Measurements from ENCODE around the gene TTLL12.

The TTLL12 gene

DNA sequence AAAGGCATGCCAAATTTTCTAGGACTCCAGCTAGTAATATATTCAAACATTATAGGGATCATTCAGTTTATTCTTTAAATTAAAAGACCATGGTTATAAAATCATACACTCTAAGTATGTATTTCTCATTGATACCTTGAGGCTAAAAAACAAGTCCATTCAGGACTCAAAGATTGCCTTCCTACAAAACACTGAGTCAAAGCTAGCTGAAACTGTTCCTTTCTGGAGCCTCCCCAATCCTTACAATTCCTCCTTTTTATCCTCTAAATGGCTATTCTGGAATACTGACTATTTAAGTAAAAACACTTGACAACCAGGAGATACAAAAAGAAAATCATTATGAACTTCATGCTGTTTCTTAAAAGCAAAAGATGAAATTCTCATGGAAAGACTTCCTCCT lies 4.9 kb upstream of the TTLL12 start:
- H3K27me3 ChIP-seq (ENCODE audit: insufficient read depth, low read length) = no peaks in the 10 kb centered on the region
- no peak overlapping the region for H3K27ac ChIP-seq (ENCODE audit: low read length)
- H3K9ac ChIP-seq (ENCODE audit: low read depth, low read length) = no peak overlapping the region
- no peaks in the 10 kb centered on the region for H3K9me3 ChIP-seq (ENCODE audit: insufficient read depth, low read depth, low read length)
- no peak overlapping the region for H3K4me3 ChIP-seq (ENCODE audit: low read length)
- H3K4me1 ChIP-seq (ENCODE audit: insufficient read depth, low read length) = no peaks in the 10 kb centered on the region; the same call in 1 of the 2 replicates
- no peaks in the 10 kb centered on the region for H3K36me3 ChIP-seq (ENCODE audit: insufficient read depth, low read depth, low read length)

GRCh38 chr22:43188829-43189545 lies 2.1 kb upstream of the TTLL12 start:
- Histone ChIP-seq H3K27ac (ENCODE audit: low read length) (no peak overlapping the region), H3K27me3 (ENCODE audit: insufficient read depth, low read length) (no peaks in the 10 kb centered on the region), H3K36me3 (ENCODE audit: insufficient read depth, low read depth, low read length) (0 out of 2 replicates have a peak, but pooled peaks cover under 1% of the 10 kb centered on the region), H3K4me1 (ENCODE audit: insufficient read depth, low read length) (peaks cover 6% of the 10 kb centered on the region), H3K9ac (ENCODE audit: low read depth, low read length) (no peak overlapping the region), H3K4me3 (ENCODE audit: low read length) (no peak overlapping the region), H3K9me3 (ENCODE audit: insufficient read depth, low read depth, low read length) (no peaks in the 10 kb centered on the region)

DNA sequence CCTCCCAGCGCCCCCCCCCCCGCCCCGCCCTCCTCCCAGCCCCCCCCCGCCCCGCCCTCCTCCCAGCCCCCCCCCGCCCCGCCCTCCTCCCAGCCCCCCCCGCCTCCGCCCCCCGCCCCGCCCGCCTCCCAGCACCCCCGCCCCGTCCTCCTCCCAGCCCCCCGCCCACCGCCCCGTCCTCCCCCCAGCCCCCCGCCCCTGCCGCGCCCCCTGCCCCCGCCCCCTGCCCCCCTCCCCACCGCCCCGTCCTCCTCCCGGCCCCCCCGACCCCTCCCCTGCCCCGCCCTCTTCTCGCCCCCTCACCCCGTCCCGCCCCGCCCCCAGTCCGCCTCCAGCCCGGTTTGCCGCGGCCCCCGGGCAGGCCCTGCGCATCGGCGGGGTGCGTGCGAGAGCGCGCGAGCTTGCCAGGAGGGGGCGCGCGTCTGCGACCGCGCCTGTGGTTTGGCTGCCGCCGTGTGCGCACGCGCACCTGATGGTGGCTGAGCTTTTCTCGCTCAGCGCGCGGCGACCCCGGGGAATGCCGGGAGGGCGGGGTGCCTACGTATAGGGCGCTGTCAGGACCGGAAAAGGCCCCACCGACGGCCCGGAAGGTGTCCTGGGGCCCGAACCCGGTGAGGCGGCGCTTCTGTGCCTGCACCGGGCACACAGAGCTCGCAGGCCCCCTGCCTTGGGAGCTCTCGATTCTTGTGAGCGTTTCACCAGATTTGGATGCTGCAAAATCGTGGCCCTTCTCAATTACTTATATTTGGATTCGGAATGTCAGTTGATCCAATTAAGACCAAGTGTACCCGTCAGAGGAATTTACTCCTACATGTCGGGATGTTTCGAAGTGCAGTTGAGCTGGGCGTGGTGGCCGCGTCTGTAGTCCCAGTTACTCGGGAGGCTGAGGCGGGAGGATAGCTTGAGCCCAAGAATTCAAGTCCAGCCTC lies 501 bp upstream of the TTLL12 start:
- peaks cover 6% of the 10 kb centered on the region for H3K4me1 ChIP-seq (ENCODE audit: insufficient read depth, low read length)
- H3K27ac ChIP-seq (ENCODE audit: low read length) = no peak overlapping the region
- H3K4me3 ChIP-seq (ENCODE audit: low read length) = peak overlapping the region; percentile 77
- H3K27me3 ChIP-seq (ENCODE audit: insufficient read depth, low read length) = no peaks in the 10 kb centered on the region
- peaks cover 15% of the 10 kb centered on the region; the same call in 1 of the 2 replicates for H3K36me3 ChIP-seq (ENCODE audit: insufficient read depth, low read depth, low read length)
- peak overlapping the region; percentile 79; the same call in 1 of the 2 replicates for H3K9ac ChIP-seq (ENCODE audit: low read depth, low read length)
- no peaks in the 10 kb centered on the region for H3K9me3 ChIP-seq (ENCODE audit: insufficient read depth, low read depth, low read length)

GRCh38 chr22:43185860-43186261 lies 1.1 kb downstream of the TTLL12 start:
- Histone ChIP-seq H3K27me3 (ENCODE audit: insufficient read depth, low read length) (no peaks in the 10 kb centered on the region), H3K4me1 (ENCODE audit: insufficient read depth, low read length) (peaks cover 6% of the 10 kb centered on the region), H3K36me3 (ENCODE audit: insufficient read depth, low read depth, low read length) (peaks cover 30% of the 10 kb centered on the region), H3K27ac (ENCODE audit: low read length) (no peak overlapping the region), H3K9me3 (ENCODE audit: insufficient read depth, low read depth, low read length) (no peaks in the 10 kb centered on the region), H3K4me3 (ENCODE audit: low read length) (peak overlapping the region; percentile 97), H3K9ac (ENCODE audit: low read depth, low read length) (peak overlapping the region; percentile 94; the same call in 1 of the 2 replicates)

GRCh38 chr22:43183496-43184277 lies 3.2 kb downstream of the TTLL12 start:
- Histone ChIP-seq H3K9ac (ENCODE audit: low read depth, low read length) (no peak overlapping the region), H3K27ac (ENCODE audit: low read length) (no peak overlapping the region), H3K4me3 (ENCODE audit: low read length) (no peak overlapping the region), H3K36me3 (ENCODE audit: insufficient read depth, low read depth, low read length) (peaks cover 51% of the 10 kb centered on the region), H3K4me1 (ENCODE audit: insufficient read depth, low read length) (peaks cover 6% of the 10 kb centered on the region), H3K9me3 (ENCODE audit: insufficient read depth, low read depth, low read length) (no peaks in the 10 kb centered on the region), H3K27me3 (ENCODE audit: insufficient read depth, low read length) (no peaks in the 10 kb centered on the region)

DNA sequence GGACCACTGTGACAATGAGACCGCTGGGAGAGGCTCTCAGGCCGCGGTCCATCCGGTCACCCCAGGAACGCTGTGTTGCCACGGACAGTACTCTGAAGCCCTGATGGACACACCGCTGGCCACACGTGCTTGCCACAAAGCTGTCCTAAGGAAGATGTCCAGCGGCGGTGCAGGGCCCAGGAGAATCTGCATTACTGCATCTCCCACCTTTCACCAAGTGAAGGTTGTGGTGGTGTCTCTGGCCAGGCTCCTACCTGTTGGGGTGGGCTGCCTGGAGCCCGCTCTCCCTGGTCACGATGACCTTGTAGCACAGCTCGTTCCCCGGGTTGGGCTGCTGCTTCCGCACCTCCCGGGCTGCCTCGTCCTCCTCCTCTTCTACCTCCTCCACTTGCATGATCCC lies 4.2 kb downstream of the TTLL12 start:
- Histone ChIP-seq H3K4me3 (ENCODE audit: low read length) (no peak overlapping the region), H3K36me3 (ENCODE audit: insufficient read depth, low read depth, low read length) (peaks cover 57% of the 10 kb centered on the region), H3K27ac (ENCODE audit: low read length) (no peak overlapping the region), H3K27me3 (ENCODE audit: insufficient read depth, low read length) (no peaks in the 10 kb centered on the region), H3K9ac (ENCODE audit: low read depth, low read length) (no peak overlapping the region), H3K9me3 (ENCODE audit: insufficient read depth, low read depth, low read length) (no peaks in the 10 kb centered on the region), H3K4me1 (ENCODE audit: insufficient read depth, low read length) (peaks cover 6% of the 10 kb centered on the region)

DNA sequence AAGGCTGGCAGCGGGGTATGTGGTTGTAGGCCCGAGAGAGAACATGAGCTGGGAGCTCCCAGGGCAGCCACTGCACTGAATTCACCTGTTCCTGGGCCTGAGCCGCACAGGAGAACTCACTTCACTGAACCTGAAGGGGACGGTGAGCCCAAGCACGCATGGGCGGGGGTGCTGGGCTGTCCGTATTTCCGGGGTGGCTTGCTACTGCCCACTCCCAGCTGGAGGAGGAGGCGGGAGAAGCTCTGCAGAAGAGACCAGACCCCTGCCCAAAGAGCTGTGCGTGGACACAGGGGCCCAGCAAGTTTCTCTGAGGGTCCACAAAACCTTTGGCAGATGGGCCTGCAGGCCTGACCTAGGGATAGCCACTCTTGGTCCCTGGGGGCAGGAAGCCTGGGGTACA lies 4.8 kb downstream of the TTLL12 start:
- Histone ChIP-seq H3K9me3 (ENCODE audit: insufficient read depth, low read depth, low read length) (no peaks in the 10 kb centered on the region), H3K9ac (ENCODE audit: low read depth, low read length) (no peak overlapping the region), H3K4me1 (ENCODE audit: insufficient read depth, low read length) (peaks cover 6% of the 10 kb centered on the region), H3K27me3 (ENCODE audit: insufficient read depth, low read length) (no peaks in the 10 kb centered on the region), H3K36me3 (ENCODE audit: insufficient read depth, low read depth, low read length) (peaks cover 62% of the 10 kb centered on the region), H3K27ac (ENCODE audit: low read length) (no peak overlapping the region), H3K4me3 (ENCODE audit: low read length) (no peak overlapping the region)

- Histone ChIP-seq H3K27me3 (ENCODE audit: insufficient read depth, low read length) (no peaks in the 10 kb centered on the region), H3K27ac (ENCODE audit: low read length) (no peak overlapping the region), H3K36me3 (ENCODE audit: insufficient read depth, low read depth, low read length) (peaks cover 67% of the 10 kb centered on the region), H3K4me3 (ENCODE audit: low read length) (no peak overlapping the region), H3K4me1 (ENCODE audit: insufficient read depth, low read length) (peaks cover 6% of the 10 kb centered on the region), H3K9ac (ENCODE audit: low read depth, low read length) (no peak overlapping the region), H3K9me3 (ENCODE audit: insufficient read depth, low read depth, low read length) (no peaks in the 10 kb centered on the region)
These were observed 5.4 kb downstream of the TTLL12 start for GRCh38 chr22:43181321-43182076.

DNA sequence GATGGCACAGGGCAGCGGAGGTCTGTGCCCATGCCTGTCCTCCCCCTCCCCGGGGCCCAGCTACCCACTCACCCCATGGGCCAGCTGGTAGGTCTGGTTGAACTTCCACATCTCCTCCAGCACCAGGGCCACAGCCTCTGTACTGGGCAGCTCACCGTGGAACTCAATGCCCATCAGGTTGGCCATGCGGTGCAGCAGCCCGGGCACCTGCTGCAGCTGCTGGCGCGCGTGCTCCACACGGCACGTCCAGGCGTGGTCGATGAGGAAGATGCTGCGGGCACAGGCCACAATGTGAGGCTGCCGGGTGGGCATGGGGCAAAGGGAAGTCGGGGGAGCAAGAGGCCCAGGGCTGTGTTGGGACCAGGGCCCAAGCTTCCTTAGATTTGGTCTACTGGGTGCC lies 6.3 kb downstream of the TTLL12 start:
- H3K27ac ChIP-seq (ENCODE audit: low read length) = no peak overlapping the region
- no peak overlapping the region for H3K4me3 ChIP-seq (ENCODE audit: low read length)
- H3K36me3 ChIP-seq (ENCODE audit: insufficient read depth, low read depth, low read length) = peaks cover 73% of the 10 kb centered on the region
- H3K4me1 ChIP-seq (ENCODE audit: insufficient read depth, low read length) = peaks cover 5% of the 10 kb centered on the region
- H3K9me3 ChIP-seq (ENCODE audit: insufficient read depth, low read depth, low read length) = no peaks in the 10 kb centered on the region
- H3K9ac ChIP-seq (ENCODE audit: low read depth, low read length) = no peak overlapping the region
- H3K27me3 ChIP-seq (ENCODE audit: insufficient read depth, low read length) = no peaks in the 10 kb centered on the region

- Histone ChIP-seq H3K9me3 (ENCODE audit: insufficient read depth, low read depth, low read length) (no peaks in the 10 kb centered on the region), H3K36me3 (ENCODE audit: insufficient read depth, low read depth, low read length) (peaks cover 81% of the 10 kb centered on the region), H3K27ac (ENCODE audit: low read length) (no peak overlapping the region), H3K27me3 (ENCODE audit: insufficient read depth, low read length) (no peaks in the 10 kb centered on the region), H3K9ac (ENCODE audit: low read depth, low read length) (no peak overlapping the region), H3K4me1 (ENCODE audit: insufficient read depth, low read length) (no peaks in the 10 kb centered on the region), H3K4me3 (ENCODE audit: low read length) (no peak overlapping the region)
These were observed 7.1 kb downstream of the TTLL12 start for GRCh38 chr22:43179911-43180195.

Measured in iPS-20b (cell line).